ENCODE measurements around the gene CCDC184. TPM values are rescaled to one million over a fixed set of nuclear protein-coding genes. Genes with fewer than 3 reads are reported as not detected.

Gene CCDC184
- polyA plus RNA-seq, 2 of the 4 experiments (the other 2 are of a cell fraction) = 1.5 to 2.7 TPM

DNA sequence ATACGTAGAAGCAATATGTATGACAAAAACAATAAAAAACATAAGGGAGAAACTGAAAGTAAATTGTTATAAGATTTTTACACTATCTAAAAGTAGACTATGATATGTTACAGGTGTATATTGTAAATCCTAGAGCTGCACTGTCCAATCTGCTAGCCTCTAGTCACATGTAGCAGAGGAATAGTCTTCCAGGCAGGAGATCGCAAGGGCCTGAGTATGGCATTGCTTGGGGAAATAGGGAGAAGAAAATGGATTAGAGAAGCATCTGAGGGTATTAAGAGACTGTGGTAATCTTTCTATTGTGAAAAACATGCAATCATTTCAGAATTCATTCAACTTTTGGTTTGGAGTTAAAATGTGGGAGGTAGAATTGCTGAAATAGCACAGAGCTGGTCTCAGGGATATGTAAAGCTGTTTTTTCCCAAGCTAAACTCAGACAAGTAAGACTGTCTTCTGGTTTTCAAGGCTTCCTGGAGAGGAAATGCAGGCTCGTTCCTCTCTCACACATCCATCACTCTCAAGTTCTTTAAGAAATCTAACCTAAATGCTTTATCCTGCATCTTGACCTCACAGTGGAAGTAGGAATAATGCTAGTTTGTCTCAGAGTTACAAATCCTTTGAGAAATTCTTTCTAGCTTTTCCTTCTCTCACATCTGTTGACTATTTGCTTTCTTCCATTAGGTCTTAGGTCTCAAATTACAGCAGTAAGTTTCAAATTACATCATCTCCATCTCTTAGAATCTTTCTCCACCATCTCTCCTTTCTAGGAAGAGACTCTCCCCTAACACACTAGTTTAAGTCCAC lies 7.6 kb upstream of the CCDC184 start:
- CTCF ChIA-PET = interaction anchor here (0.7 to 5.9 kb wide), 5 partner anchors 9 to 306 kb away, joined by 3 to 41 read pairs (median 5); no protein-coding TSS in a partner anchor
- peak; percentile 23 for FAIRE-seq
- 0 out of 3 replicates have a peak, but pooled peaks cover 4% of the 10 kb centered on the region for H3K4me1 ChIP-seq

DNA sequence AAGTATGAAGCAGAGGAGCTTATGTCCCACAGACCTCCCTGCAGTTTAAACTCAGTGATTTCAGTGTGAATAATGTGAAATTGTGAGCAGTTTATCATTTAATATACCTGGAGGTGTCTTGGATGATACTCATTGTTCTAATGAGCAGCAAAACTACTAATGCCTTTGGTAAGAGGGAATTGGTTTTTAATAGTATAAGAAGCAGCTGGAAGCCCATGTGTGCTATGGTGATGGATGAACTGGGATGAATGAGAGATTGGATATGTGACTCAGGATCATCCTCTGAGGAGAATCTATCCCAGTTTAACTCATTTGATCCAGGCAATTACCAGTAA lies 7.1 kb upstream of the CCDC184 start:
- POLR2A ChIA-PET = no interaction called here
- FAIRE-seq = no peak
- Histone ChIP-seq H3K9me3 (no peaks in the 10 kb centered on the region), H3K4me2 (peak overlapping the region; percentile 24; the same call in 1 of the 3 replicates), H3K4me3 (no peak overlapping the region), H3K4me1 (0 out of 3 replicates have a peak, but pooled peaks cover 4% of the 10 kb centered on the region), H3K27ac (no peak overlapping the region)
- CTCF ChIA-PET = interaction anchor here (1.1 to 5.9 kb wide), 4 partner anchors 9 to 307 kb away, joined by 3 to 41 read pairs (median 6); no protein-coding TSS in a partner anchor
- no peak for DNase-seq (ENCODE audit: low read depth in 1 of 2, low spot score in 1 of 2)
- no peak for TF ChIP-seq SMC3 (IDR thresholded peaks at IDR 0.05)
- ATAC-seq = no peak

More for the DNA sequence above, 7.6 kb upstream of the CCDC184 start:
- H3K27ac ChIP-seq = no peak overlapping the region
- H3K4me2 ChIP-seq = peak overlapping the region; percentile 24; the same call in 1 of the 3 replicates
- H3K9me3 ChIP-seq = no peaks in the 10 kb centered on the region
- DNase-seq (ENCODE audit: low read depth in 1 of 2, low spot score in 1 of 2) (no peak), ATAC-seq (no peak; a peak in 1 of 6 replicates)
- no peak overlapping the region for H3K4me3 ChIP-seq
- 65% methylated on average over 3 of the region's 3 CpGs for WGBS (ENCODE audit: missing lambda C conversion rate)
- no peak for TF ChIP-seq PHF8 (IDR thresholded peaks at IDR 0.05; ENCODE audit: borderline replicate concordance, low read depth)
- TF ChIP-seq MAZ (IDR thresholded peaks at IDR 0.05; ENCODE audit: borderline replicate concordance, low read depth, low read length) = no peak
- TF ChIP-seq HOXB13 (CRISPR knock-in tag; IDR thresholded peaks at IDR 0.05; ENCODE audit: low read depth) = no peak
- TF ChIP-seq RARB (CRISPR knock-in tag; IDR thresholded peaks at IDR 0.05) = no peak
- no peak for TF ChIP-seq HOXA7 (CRISPR knock-in tag; IDR thresholded peaks at IDR 0.05)
- TF ChIP-seq HOXB5 (CRISPR knock-in tag; IDR thresholded peaks at IDR 0.05) = no peak
- TF ChIP-seq, protein P1, sequence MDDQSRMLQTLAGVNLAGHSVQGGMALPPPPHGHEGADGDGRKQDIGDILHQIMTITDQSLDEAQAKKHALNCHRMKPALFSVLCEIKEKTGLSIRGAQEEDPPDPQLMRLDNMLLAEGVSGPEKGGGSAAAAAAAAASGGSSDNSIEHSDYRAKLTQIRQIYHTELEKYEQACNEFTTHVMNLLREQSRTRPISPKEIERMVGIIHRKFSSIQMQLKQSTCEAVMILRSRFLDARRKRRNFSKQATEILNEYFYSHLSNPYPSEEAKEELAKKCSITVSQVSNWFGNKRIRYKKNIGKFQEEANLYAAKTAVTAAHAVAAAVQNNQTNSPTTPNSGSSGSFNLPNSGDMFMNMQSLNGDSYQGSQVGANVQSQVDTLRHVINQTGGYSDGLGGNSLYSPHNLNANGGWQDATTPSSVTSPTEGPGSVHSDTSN (IDR thresholded peaks at IDR 0.05) = no peak
- no peak for TF ChIP-seq ZSCAN20 (CRISPR knock-in tag; IDR thresholded peaks at IDR 0.05)
- TF ChIP-seq CBX8 (IDR thresholded peaks at IDR 0.05) = no peak
- no peak for TF ChIP-seq FOSL2 (IDR thresholded peaks at IDR 0.05)
- no peak for TF ChIP-seq FOSL2 (CRISPR knock-in tag; IDR thresholded peaks at IDR 0.05)
- no peak for TF ChIP-seq HEYL (CRISPR knock-in tag; IDR thresholded peaks at IDR 0.05)
- TF ChIP-seq SREBF2 (IDR thresholded peaks at IDR 0.05) = no peak
- TF ChIP-seq, protein P2, sequence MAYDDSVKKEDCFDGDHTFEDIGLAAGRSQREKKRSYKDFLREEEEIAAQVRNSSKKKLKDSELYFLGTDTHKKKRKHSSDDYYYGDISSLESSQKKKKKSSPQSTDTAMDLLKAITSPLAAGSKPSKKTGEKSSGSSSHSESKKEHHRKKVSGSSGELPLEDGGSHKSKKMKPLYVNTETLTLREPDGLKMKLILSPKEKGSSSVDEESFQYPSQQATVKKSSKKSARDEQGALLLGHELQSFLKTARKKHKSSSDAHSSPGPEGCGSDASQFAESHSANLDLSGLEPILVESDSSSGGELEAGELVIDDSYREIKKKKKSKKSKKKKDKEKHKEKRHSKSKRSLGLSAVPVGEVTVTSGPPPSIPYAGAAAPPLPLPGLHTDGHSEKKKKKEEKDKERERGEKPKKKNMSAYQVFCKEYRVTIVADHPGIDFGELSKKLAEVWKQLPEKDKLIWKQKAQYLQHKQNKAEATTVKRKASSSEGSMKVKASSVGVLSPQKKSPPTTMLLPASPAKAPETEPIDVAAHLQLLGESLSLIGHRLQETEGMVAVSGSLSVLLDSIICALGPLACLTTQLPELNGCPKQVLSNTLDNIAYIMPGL (CRISPR knock-in tag; IDR thresholded peaks at IDR 0.05; ENCODE audit: borderline replicate concordance) = no peak
- TF ChIP-seq RAD21 (conservative IDR thresholded peaks at IDR 0.05 in 1 of 2, IDR thresholded peaks at IDR 0.05 in 1 of 2) = no peak
- no peak for TF ChIP-seq TFCP2L1 (CRISPR knock-in tag; IDR thresholded peaks at IDR 0.05)
- no peak for TF ChIP-seq CHD2 (IDR thresholded peaks at IDR 0.05; ENCODE audit: low read length, partially characterized antibody)
- POLR2A ChIA-PET = no interaction called here

DNA sequence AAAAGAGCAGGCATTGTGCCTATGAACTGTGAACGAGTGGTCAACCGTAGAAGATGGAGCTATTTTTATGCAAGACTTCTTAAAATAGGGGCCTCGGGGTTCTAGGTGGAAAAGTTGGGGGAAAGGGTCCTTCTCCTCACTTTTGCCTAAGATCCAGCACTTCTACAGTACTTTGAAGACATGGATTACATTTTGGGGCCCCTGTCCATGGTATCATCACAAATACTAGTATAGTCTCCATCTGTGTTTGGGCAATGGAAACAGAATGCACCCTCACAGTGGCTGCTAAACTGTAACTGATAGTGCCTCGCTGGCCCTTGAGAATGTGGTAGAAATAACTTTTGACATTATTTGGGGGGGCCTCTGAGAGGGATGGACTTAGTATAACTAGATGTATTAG lies 5.5 kb upstream of the CCDC184 start:
- Histone ChIP-seq H3K4me3 (no peak overlapping the region), H3K27ac (no peak overlapping the region), H3K9me3 (no peaks in the 10 kb centered on the region), H3K4me2 (no peak overlapping the region), H3K4me1 (peaks cover 8% of the 10 kb centered on the region; the same call in 2 of the 3 replicates)
- DNase-seq (ENCODE audit: low read depth in 1 of 2, low spot score in 1 of 2) (no peak), ATAC-seq (no peak), FAIRE-seq (no peak)
- 8% methylated on average over 4 of the region's 4 CpGs for WGBS (ENCODE audit: missing lambda C conversion rate)
- ChIA-PET CTCF (interaction anchor here (1.0 to 5.9 kb wide), 3 partner anchors 8 to 440 kb away, joined by 3 to 41 read pairs (median 3); no protein-coding TSS in a partner anchor), POLR2A (no interaction called here)
- TF ChIP-seq BHLHE40 (IDR thresholded peaks at IDR 0.05; ENCODE audit: low read depth, low read length) (no peak), EHMT2 (IDR thresholded peaks at IDR 0.05; ENCODE audit: low read depth) (no peak)
- TF ChIP-seq, protein P3, sequence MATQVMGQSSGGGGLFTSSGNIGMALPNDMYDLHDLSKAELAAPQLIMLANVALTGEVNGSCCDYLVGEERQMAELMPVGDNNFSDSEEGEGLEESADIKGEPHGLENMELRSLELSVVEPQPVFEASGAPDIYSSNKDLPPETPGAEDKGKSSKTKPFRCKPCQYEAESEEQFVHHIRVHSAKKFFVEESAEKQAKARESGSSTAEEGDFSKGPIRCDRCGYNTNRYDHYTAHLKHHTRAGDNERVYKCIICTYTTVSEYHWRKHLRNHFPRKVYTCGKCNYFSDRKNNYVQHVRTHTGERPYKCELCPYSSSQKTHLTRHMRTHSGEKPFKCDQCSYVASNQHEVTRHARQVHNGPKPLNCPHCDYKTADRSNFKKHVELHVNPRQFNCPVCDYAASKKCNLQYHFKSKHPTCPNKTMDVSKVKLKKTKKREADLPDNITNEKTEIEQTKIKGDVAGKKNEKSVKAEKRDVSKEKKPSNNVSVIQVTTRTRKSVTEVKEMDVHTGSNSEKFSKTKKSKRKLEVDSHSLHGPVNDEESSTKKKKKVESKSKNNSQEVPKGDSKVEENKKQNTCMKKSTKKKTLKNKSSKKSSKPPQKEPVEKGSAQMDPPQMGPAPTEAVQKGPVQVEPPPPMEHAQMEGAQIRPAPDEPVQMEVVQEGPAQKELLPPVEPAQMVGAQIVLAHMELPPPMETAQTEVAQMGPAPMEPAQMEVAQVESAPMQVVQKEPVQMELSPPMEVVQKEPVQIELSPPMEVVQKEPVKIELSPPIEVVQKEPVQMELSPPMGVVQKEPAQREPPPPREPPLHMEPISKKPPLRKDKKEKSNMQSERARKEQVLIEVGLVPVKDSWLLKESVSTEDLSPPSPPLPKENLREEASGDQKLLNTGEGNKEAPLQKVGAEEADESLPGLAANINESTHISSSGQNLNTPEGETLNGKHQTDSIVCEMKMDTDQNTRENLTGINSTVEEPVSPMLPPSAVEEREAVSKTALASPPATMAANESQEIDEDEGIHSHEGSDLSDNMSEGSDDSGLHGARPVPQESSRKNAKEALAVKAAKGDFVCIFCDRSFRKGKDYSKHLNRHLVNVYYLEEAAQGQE (IDR thresholded peaks at IDR 0.05) = peak; percentile 20; the same call in 1 of the 2 replicates
